Daoy (cell line): Measurements from ENCODE around the gene CPZ. TPM values are rescaled to one million over a fixed set of nuclear protein-coding genes. Genes with fewer than 3 reads are reported as not detected.
A peak's percentile ranks its signal among the peaks of the same experiment; 100 is the strongest.

ENCODE experiments used
- DNase-seq: peaks from one replicate; pipeline ENCODE4 v3.0.0-alpha.2; 2015; ENCODE audit warnings: low read depth
- total RNA-seq: library from RNA; depleted of rRNA; stranded (reverse); fragments of >200 nt; shearing (Covaris generic); gene quantifications from 2 replicates; pipeline ENCODE4 v1.2.3, GENCODE V29; 2014; rRNA removed

CPZ gene
- total RNA-seq = 0.80 and 0.83 TPM in 2 replicates

DNA sequence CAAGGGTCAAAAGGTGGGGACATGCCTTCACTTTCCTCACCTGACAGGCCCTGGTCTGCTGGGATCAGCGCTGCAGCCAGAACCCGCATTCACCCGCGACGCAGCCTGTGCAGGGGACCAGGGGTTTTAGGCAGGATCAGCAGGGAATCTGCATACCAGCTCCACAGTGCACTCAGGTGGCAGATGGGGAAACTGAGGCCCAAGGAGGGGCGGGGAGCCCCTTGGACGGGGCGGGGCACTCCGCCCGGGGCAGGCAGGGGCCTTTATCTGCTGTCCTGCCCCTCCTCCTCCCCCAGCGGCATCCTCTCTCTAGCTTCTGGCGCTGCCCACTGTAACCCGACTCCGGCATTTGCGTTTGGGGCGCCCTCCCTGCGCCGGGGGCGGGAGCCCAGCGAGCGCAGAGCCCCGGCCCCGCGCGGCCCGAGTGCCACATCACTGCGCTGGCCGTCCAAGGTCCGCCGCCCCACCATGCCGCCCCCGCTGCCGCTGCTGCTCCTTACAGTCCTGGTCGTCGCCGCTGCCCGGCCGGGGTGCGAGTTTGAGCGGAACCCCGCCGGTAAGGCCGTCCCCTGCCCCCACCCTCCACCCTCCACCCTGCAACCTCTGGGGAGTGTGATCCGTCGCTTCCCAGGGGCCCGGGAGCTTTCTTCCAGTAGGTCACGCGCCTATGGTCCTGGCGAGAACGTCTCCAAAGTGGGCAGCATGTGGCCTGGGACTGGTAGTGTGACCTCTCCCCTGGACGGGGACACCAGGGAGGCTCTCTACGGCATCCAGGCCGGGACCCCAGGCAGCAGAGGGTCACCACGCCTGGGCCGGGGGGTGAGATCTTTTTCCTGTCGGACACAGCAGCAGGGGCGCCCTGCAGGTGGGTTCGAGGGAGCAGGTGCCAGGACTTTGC lies at the start of gene CPZ:
TSS of gene CPZ (plus strand) at position 400 of the 898 bp plus-strand sequence. CDS start at position 469, 69 bp downstream.
- DNase-seq = peak; percentile 46

DNA sequence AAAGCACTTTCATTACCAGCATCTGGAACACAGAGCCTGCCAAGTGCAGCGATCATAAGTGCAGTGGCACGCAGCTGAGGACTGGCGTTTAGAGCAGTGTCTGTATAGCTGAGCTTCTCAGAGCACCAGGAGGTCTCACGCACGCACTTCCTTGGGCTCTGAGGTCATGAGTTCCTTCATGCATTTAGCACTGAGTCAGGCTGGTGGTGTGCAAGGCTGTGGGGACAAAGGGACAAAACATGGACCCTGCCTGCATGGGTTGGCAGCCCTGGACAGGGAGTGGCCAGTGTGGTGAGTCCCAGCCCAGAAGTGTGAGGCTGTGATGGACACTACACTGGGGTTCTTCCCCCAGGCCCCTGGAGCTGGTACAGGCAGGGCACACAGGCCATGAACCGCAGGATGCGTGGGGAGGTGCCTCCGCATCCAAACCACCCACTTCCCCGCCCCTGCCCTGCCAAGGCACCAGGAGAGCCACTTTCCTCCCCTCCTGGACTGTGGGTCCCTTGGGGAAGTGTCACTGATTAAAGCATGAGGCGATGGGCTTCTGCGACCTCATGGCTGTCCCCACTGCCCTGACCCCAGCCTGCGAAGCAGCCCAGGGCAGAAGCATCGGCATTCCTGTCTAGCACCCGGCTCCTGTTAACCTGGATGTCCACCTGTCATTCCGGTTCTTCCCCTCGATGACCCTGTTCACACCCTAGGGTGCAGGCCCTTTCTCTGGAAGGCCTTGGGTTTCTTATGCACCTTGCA lies 49.6 kb upstream of the CPZ start:
- DNase-seq = no peak

DNA sequence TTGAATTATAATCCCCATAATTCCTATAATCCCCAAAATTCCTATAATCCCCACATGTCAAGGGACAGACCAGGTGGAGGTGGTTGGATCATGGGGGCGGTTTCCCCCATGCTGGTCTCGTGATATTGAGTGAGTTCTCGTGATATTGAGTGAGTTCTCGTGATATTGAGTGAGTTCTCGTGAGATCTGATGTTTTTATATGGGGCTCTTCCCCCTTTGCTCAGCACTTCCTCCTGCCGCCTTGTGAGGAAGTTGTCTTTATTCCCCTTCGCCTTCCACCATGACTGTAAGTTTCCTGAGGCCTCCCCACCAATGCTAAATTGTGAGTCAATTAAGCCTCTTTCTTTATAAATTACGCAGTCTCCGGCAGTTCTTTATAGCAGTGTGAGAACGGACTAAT lies 48.9 kb upstream of the CPZ start:
- DNase-seq = no peak

DNA sequence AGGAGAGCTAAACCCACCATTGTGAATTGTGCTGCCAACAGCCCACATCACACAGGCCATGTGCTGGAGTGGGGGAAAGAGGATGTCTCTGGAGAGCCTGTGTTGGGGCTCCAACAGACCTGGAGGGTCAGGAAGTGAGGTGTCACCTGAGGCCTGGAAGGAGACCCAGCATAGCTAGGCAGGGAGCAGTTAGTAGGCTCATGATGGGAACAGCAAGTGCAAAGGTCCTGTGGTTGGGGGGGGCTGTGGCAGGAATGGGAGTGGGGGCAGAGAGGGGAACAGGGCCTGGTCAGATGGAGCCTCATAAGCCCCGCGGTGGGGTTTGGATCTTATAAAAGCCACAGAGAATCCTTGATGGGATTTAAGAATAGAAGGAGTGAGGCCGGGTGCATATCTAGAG lies 48.3 kb upstream of the CPZ start:
- no peak for DNase-seq

DNA sequence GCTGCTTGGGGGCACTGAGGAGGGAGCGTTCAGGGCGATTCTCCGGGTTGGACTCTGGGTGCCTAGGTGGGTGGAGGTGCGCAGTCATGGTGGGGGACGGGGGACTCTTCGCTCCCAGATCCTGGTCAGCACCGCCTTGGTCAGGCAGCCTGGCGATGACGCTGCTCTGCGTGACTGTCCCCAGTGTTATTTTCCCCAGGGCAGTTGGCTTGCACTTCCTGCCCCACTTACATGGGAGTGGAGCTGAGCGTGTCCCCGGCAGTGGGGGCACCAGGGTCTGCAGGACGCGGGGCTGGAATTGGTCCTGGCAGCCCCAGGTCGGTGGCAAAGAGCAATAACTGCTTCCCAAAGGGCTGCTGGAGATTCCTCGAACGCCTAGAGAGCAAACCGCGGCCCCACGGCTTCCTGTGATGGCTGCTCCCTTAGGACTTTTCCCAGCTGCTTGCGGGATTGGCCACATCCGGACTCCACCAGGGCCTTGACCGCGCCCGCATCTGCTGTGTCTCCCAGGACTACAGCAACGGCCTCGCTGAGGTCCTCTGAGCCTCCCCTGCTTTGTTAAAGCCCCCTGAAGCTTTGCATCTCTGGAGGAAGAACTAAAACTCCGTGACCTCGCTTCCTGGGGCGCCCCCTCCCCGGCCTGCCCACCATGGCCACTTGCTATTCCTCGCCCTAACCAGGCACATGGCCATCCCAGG lies 47.7 kb upstream of the CPZ start:
- peak; percentile 88 for DNase-seq

DNA sequence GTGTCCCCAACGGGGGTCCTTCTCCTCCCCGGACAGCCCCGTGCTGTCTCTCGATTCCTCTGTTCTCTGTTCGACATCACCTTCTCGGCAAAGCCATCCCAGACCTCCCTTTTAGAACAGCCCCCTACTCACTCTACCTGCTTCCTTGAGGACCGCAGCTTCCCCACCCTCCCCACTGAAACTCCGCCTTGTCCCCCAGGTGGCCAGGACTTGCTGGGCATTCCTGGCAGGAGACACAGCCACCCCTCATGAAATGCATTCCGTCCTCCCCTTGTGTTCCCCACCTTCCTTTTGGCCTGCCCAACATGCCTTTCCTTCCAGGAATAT lies 47.2 kb upstream of the CPZ start:
- DNase-seq = no peak

DNA sequence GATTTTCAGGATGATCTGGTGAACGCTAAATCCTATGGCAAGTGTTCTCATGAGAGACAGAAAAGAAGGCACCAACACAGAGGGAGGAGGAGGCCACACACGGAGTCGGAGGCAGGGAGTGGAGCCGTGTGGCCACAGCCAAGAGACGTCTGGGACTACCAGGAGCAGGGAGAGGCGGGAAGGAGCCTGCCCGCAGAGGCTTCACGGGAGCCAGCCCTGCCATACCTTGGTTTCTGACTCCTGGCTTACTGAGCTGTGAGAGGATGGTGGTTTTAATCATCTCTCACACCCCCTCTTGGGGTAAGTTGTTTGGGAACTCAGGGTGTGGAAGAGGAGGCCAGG lies 45.8 kb upstream of the CPZ start:
- no peak for DNase-seq

DNA sequence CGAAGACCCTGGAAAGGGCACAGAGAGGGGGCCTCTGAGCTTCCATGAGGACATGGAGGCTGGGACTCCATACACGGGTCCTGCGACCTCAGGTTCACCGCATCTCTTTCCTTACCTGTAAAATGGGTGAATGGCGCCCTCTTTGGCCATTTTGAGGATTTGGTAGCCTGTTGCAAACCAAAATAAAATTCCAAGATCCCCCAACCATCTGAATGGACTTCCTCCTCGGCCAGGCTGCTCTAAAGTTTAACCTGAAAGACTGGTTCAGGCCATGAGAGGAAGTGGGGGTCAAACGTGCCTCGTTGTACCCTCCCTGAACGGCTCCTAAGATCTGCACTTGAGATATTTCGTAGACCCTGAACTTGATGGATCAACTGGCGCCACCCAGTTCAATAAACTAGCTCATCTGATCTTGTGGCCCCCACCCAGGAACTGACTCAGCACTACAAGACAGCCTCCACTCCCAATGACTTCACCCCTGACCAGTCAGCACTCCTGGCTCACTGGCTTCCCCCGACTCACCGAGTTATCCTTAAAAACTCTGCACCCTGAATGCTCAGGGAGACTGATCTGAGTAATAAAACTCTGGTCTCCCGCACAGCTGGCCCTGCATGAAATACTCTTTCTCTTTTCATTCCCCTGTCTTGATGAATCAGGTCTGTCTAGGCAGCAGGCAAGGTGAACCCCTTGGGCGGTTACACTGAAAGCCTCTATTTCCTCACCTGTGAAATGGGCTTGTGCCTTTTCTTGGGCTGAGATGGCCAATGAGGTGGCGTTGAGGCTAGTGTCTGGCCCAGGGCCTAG lies 45.3 kb upstream of the CPZ start:
- peak; percentile 80 for DNase-seq

DNA sequence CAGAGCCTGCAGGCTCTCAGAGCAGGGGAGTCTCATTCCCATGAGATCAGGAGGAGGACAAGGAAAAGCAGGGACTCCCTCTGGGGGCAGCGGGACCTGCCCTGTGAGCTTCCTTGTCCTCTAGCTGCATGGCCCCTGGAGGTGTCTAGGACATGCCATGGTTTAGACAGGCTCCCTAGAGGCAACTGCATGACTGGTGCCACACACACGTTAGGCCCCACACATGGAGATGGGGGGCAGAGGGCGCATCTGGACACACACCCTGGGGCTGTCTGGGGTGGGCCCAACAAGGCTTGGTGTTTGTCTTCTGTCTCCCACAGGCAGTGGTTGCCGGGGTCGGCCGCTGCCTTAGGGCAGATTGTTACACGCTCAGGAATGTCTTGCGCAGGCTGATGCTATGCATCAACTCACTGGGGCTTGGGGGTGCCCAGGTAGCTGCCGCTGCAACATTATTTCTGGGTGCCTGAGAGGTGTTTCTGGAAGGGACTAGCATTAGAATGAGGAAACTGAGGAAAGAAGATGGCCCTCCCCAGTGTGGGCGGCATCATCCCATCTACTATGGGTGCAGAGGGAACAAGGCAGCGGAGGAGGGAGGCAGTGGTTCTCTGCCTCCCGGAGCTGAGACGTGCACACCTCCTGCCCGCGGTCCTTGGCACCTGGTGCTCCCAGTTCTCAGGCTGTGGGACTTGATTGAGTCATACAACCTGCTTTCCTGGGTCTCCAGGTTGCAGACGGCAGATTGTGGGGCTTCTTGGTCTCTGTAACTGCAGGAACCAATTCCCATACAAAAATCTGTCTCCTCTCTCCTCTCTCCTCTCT lies 44.4 kb upstream of the CPZ start:
- DNase-seq = peak; percentile 27

DNA sequence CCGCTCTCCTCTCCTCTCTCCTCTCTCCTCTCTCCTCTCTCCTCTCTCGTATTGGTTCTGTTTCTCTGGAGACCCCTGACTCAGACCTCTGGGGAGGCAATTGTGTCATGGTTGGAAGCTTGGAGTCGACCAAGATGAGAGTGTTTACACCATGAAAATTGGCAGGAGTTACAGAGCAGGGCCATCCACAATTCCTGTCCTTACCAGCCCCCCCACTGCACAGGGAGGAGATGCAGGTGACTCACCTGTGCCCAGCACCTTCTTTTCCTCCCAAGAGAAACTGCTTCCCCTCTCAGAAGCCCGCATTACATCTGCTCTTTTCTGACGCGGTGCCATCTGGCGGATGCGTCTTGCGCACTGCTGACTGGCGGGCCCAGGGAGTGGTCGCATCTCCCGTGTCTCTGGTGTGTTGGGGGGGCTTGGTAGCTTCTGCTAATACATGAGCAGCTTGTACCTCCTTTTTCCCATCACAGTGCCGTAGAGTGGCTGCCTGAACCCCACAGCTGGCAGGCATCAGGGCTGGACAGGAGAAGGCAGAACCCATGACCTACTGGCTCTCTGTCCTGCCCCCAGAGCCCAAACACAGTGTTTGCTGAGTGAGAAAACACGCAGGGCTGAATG lies 43.7 kb upstream of the CPZ start:
- DNase-seq = no peak

DNA sequence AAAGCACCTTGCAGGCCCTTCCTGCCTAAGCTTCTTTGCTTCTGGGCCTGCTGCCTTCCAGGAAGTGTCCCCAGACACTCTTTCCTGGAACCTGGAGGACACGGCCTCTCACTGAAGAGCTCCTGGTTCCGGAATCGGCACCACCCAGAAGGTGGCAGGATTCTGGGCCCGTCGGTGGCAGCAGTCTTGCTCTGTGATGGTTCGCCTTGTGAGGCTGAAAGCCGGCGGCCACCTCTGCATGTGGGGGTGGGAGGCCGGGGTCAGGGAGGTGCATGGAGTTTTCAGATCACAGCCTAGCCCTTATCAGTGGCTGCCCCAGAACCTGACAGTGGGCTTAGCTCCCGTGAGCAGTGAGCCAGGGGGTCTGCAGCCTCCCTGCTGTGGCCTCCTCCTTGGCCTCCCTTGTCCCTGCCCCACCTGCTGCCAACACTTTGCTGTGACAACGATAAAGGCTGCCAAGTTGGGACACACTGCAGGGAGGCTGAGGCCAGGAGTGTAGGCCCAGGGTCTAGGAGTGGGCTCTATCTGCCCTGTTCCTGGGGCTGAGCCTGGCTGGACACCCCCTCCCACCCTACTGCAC lies 43.1 kb upstream of the CPZ start:
- DNase-seq = no peak

DNA sequence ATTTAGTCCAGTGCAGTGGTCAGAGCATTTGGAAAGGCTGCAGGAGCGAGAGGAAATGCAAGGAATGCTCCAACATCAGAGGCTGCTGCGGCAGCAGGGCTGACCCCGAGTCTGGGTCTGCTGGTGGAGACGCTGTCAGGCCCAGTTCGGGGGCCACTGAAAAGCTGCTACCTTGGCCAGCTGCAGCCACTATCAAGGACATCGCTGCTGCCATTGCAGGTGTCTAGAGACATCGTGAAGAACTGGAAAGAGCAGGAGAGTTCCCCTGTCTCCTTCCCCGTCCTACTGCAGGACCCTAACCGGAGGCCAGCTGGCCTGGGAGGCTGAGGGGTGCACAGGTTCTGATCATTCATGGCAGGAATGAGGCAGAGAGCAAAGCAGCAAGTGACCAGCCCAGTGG lies 41.9 kb upstream of the CPZ start:
- DNase-seq = no peak

DNA sequence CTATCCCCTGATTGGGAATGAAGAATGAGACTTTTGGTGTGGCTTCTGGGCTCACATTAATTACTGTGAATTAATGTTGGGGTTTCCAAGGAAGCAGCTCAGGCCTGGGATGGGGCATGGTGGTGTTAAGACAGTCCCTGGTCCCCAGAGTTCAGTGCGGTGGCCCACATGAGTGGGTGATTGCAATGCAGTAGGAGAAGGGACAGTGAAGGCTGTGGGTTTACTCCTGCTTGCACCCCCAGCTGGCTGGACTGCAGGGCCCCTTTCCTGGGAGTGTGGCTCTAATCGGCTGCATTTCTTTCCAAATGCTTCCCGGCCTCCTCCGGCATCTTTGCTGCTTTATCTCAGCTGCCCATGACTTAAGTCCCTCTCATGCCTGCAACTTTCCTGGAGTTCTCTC lies 40.5 kb upstream of the CPZ start:
- no peak for DNase-seq

DNA sequence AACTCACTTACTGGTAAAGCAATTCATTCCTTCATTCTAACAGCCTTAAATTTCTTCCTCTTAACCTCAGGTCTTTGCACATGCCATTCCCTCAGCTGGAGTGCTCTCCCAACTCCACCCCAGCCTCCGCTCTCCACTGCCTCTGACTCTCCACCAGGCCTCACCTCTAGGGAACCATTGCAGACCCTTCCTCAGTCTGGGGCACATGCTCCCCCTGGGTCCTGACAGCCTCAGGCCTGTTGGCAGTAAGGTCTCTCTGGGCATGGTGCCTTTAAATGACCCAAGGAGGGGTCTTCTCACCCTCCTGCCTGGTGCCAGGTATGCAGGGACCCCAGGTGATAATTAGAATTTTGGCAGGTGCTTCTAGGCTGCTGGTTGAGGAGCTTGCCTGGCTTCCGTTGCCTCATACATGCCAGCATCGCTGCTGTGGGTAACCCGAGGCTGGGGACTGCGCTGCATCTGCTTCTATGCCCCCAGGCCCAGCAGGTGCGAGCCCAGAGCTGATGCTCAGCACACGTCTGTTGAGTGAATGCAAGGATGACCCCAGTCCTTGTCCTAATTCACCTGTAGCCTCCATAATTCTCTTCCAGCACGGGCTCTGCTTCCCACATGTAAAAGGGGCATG lies 39.9 kb upstream of the CPZ start:
- no peak for DNase-seq

DNA sequence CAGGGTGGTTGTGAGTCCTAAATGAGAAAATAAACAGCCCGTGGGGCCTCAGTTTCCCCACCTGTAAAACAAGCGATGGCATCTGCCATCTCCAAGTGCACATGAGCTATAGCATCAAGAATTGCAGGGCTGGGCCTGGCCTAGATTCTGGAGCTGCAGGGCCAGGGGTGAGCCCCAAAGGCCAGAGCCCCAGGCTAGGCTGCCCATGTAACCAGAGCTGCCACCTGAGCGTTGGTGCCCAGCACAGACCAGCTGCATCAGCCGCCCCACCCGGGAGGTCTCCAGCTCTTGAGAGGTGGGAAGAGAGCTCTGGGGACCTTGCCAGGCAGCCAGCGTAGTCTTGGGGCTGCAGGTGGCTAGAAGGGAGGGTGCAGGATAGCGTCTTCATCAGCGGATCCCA lies 39.3 kb upstream of the CPZ start:
- DNase-seq = no peak

DNA sequence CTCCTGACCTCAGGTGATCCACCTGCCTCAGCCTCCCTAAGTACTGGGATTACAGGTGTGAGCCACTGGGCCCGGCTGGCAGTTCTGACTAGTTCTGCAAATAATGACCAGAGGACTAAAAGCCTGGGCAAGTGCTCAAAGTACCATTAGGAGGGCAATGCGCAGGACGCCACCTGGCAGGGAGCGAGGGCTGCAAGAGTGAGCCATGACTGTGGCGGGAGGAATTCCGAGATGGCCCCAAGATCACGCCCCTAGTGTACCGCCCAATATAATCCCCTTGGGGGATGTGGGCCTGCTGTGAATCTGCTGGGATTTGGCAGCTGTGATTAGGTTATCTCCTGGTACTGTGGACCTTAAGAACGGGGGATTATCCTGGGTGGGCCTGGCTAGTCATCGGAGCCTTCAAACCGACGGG lies 38.6 kb upstream of the CPZ start:
- no peak for DNase-seq

DNA sequence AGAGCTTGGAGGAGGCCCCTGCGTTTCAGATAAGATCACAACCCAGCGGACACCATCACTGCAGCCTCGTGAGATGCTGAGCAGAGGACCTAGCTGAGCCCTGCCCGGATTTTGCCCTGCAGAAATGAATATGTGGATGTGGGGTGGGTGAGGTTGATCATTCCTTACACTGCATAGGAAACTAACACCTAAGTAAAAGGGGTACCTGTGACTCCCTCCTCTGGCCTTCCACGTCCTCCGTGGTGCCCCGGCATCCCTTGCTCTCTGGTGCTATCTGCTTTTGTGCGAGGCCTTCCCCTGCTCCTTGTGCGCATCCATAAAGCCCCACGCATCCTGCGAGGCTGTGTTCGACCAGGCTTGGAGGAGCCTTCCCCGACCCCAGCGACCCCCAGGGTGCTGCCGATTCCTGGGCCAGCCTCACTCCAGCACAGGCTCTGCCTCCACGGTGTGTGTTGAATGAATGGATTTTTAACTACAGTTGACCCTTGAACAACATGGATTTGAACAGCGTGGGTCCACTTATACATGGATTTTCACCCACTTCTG lies 37.9 kb upstream of the CPZ start:
- DNase-seq = no peak

DNA sequence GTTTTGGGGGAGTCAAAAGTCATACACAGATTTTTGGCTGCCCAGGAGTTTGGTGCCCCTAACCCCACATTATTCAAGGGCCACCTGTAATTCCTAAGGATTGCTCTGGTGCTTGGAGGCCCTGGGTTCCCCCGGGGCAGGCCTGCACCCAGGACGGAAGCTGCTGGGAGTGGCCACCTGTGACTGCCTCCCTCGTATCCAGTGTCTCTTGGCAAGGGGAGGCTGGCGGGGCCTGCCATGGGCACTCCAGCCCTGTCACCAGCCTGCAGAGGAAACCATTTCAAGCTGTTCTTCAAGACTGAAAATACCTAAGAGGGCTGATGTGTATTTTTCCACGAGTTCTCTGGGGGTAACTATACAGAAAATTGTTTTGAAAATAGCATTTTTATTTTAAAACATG lies 36.8 kb upstream of the CPZ start:
- no peak for DNase-seq
